Stimulated activated CD4-positive, alpha-beta T cell treated with anti-CD3 and anti-CD28 coated beads, Interleukin-1b, Interleukin-23, amount 100 ng/mL, for 24 hours (primary cell): ENCODE results near the gene EFTUD2.

Source experiments
- DNase-seq, 4 experiments: peaks; one replicate each; pipeline ENCODE4 v3.0.0-alpha.2; 2020; ENCODE audit warnings: low read depth in 4 of 4, low spot score in 1 of 4

The EFTUD2 gene

DNA sequence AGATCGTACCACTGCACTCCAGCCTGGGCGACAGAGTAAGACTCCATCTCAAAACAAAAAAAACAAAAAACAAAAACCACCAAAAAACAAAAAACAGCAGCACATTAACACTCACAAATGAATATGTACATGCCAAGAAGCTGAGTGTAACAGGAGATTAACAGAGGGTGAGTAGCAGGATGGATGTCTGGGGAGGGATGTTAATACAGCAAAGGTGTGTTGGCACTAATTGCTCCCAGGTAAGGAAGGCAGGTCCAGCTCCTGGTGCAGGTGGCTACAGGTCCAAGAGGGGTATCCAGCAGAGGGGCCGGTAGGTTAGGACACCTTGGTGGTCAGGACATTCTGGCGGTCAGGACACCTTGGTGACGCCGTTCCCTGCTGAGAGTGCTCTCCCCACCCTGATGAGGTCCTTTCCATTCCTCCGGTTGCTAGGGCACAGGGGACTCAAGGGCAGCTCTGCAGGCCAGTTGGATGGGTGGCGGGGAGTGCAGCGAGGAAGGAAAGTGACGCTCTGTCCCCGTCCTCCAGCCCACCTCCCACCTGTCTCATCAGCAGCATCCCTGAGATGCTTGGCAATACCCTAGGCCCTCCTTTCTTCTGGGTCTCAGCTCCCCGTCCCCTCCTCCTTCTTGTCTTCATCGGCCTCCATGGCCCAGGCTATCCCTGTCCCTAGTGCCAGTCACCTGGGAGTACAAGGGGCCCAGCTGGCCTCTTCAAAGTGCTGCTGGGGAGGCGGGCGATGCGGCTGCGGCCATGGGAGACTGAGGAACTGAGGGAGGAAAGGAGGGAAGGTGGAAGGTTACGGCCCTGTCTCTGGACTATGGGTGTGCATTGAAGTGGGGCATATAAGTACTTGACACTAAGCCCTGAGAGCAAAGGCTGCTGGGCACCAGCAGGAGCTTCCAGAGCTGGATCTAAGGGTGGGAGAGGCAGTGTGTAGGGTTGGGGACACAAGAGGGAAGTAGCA, 26.8 kb upstream of the EFTUD2 start:
- DNase-seq: no peak

DNA sequence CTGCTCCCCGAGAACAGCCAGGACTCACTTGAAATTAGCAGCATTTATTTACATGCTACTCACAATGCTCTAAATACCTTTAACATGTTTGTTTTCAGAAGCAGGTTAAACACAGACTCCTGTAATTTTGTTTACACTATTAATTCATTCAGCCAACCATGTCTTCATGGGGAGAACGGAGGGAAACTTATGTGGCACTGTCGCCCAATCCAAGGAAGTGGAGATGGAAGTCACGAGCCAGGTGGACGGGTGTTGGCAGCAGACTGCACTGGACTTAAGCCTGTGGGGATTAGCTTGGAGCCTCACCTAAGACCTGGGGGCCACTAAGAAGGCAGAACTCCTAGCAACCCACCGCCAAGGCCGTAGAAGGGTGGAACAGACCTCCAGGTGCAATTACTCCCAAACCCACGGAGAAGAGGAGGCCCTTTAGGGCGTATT, 24.9 kb upstream of the EFTUD2 start:
- DNase-seq: no peak

DNA sequence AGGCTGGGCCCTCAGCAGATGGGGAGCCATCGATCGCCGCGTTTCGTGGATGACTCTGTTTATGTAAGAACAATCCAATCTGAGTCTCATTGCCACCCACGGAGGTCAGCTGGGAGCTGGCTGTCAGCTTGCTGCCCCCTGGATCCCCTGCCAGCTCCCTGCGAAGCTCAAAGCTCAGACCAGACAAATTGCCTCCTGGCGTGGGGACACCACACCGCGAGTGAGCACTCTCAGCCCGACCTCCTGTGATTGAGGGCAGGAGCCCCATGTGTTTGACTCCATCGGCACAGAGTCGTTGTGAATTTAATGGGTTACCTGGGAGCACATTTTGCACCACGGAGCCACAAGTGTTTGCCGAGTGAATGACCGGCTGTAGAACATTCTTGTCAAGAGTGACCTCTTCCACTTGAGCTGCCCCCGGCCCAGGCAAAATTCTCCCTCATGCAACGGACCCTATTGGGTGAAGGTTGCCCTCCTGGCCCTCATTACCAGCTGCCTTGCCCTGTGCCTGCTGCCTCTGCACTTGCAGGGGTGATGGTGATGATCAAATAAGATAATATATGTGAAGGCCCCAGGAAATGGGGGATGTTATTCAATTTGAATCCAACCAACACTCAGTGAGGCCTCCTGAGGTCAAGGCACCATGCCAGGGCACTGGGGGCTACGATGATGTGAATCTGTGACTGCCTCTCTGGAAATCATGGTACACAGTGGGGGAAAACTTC, 23.7 kb upstream of the EFTUD2 start:
- no peak for DNase-seq

DNA sequence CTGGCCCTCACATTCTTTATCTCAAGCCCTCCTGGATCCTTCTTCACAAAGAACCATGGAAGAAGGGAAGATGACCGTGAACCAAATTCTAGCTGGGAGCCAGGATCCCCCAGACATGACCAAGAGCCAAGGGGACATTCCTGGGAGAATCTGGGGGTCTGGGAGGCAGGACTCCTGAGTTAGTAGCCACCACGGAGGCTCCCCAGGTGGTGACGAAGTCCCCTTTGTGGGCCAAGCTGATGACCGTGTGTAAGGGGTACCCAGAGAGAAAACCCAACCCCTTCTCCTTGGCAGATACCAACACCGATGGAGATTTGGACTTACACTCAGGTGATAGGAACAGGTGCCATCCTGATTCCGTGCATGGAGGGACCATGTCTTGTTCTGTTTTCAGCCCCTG, 22.9 kb upstream of the EFTUD2 start:
- DNase-seq: no peak

GRCh38 chr17:44921122-44921882, 22.1 kb upstream of the EFTUD2 start:
- no peak for DNase-seq

GRCh38 chr17:44920565-44920940, 21.3 kb upstream of the EFTUD2 start:
- no peak for DNase-seq

GRCh38 chr17:44919885-44920564, 20.8 kb upstream of the EFTUD2 start:
- peak in 1 of 4 experiments; percentile 43 for DNase-seq

DNA sequence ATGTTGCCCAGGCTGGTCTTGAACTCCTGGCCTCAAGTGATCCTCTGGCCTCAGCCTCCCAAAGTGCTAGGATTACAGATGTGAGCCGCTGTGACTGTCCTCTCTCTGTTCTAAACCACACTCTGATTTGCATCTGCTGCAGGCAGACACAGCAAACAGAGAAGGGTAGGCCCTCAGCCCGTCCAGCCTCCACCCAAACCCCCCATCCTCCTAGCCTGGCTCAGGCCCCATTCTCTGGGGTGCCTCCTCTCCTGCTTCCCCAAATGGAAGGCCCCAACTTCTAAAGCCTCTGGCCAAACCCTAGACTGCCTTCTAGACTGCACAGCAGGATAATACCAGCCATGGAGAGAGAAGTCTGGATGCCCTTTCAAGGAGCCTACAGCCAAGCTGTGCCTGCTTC, 20.2 kb upstream of the EFTUD2 start:
- DNase-seq: no peak

DNA sequence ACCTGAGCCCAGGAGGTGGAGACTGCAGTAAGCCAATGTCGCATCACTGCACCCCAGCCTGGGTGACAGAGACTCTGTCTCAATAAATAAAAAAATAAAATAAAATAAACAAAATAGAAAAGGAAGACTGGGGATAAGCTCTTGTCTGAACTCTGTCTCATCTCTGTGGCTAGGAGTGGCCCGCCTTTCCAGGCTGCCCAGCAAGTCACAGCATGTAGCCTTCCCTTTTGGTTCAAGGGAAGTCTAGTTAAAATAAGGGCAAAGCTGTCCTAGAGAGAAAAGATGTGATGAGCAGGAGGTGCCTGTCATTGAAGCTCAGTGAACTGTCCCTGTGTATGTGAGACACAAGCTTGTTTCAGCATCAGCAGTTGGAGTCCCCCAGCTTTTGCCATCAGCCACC, 18.8 kb upstream of the EFTUD2 start:
- no peak for DNase-seq

GRCh38 chr17:44917456-44917855, 18.2 kb upstream of the EFTUD2 start:
- DNase-seq: no peak

GRCh38 chr17:44916781-44917241, 17.6 kb upstream of the EFTUD2 start:
- no peak for DNase-seq

DNA sequence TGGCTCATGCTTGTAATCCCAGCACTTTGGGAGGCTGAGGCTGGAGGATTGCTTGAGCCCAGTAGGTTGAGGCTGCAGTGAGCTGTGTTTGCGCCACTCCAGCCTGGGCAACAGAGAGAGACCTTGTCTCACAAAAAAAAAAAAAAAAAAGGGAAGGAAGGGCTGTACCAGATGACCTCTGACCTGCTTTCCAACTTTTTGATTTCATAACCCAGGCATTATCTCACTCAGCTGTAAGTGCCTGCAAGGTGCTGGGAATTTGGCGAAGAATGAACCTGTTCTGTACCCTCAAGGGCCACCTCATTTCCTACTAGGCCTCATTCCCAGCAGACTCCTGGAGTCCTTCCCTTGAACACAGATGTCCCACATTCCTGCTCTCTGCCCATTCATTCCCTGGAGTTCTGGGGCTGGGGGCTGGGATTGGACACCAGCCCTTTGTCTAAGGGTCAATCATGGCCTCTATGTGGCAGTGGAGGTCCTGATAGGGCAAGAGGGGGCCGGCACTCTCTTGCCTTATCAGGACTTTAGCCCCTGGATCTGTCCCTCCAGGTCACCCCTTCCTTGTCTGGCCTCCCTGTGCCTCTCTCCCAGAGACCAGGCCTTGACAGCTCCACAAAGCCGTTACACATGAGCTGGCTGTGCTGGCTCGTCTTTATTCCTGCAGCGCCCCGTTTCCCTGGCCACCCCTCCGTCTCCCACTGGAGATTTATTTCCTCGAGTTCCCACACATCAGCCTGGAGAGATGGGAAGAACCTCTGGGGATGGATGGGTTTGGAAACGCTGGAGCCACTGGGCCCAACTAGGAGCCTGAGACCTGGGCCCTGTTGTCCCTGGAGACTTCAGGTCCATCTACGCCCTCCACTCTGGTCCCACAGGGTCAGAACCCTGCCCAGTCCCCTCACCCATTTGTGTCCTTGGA, 16.9 kb upstream of the EFTUD2 start:
- DNase-seq: no peak

DNA sequence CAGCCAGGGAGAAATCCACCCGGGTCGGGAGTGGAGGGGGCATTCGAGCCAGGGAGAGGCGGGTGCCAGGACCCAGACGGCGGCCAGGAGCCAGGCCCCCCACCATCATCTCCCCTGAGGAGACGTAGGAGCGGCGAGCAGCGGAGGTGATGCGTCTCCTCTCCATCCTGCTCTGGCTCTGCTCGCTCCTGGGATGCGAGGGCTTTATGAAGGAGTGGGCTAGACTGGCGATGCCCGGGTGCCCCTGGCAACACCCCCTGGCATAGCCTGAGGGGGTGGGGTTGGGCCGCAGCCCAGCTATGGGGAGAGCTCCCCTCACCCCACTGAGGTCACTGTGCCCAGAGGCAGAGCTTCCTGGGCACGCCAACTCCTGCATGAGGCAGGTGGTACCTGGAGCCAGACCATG, 16.1 kb upstream of the EFTUD2 start, which contains the start of gene GFAP:
TSS of gene GFAP (minus strand) at position 180 of the 406 bp plus-strand sequence. CDS start at position 166, 14 bp downstream.
- no peak for DNase-seq

- no peak for DNase-seq
Observed at GRCh38 chr17:44914698-44915271, 15.5 kb upstream of the EFTUD2 start.

- DNase-seq: no peak
Observed at GRCh38 chr17:44914148-44914547, 14.9 kb upstream of the EFTUD2 start.

DNA sequence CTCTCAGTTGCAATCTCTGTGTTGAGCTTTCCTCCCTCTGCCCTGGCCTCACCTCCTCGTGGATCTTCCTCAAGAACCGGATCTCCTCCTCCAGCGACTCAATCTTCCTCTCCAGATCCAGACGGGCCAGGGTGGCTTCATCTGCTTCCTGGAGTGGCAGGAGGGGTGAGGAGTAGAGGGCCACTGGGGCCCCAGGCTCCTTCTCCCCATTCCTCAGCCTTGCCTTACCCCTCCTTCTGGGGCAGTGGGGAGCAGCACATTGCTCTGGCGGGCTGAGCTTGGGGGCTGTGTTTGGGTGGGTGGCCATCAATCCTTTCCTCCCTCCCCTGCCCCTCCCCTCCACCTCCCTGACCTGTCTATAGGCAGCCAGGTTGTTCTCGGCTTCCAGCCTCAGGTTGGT, 14.4 kb upstream of the EFTUD2 start:
- DNase-seq: no peak

DNA sequence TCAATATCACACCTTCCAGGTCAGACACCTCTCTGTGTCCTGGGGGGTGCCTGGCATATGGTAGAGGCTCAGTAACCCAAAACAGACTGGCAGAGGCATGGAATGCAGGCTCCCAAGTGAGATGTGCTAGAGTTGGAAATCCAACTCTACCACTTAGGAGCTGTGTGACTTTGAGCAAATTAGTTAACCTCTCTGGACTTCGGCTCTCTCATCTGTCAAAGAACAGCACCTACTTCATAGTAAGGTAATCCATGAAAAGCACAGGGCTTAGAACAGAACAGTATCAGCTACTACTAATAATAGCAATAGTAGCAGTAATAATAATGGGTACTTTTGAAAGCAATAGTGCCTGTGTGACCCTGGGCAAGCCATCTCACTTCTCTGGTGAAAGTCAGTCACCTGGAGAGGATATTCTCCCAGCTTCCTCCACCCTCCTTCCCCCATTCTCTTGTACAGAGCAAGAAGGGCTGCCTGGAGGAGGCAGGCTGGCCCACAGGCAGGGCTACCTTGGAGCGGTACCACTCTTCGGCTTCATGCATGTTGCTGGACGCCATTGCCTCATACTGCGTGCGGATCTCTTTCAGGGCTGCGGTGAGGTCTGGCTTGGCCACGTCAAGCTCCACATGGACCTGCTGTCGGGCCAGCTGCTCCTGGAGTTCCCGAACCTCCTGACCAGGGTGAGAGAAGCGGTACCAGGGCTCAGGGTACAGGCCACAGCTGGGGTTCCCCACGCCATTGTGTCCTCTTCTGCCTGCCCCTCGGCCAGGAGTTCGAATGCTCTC, 13.7 kb upstream of the EFTUD2 start:
- DNase-seq: no peak
